HG03196 (cell line): ENCODE results near the gene RBM18.

Experiments used
- ATAC-seq: cut with Tn5 transposase; IDR thresholded peaks from one replicate; pipeline ENCODE4 v1.9.1; 2021; ENCODE audit not compliant: unreplicated experiment

Gene RBM18

GRCh38 chr9:122206118-122207046 lies 58.3 kb downstream of the RBM18 start:
- ATAC-seq = no peak

GRCh38 chr9:122205176-122205575 lies 59.5 kb downstream of the RBM18 start:
- no peak for ATAC-seq

GRCh38 chr9:122204491-122204890 lies 60.1 kb downstream of the RBM18 start:
- ATAC-seq = no peak

GRCh38 chr9:122204055-122204454 lies 60.6 kb downstream of the RBM18 start:
- no peak for ATAC-seq

GRCh38 chr9:122202111-122202510 lies 62.5 kb downstream of the RBM18 start:
- no peak for ATAC-seq

GRCh38 chr9:122201641-122202040 lies 63.0 kb downstream of the RBM18 start:
- ATAC-seq = no peak

- ATAC-seq = no peak
Measured at GRCh38 chr9:122200960-122201595, 63.6 kb downstream of the RBM18 start.

- ATAC-seq = no peak
Measured at GRCh38 chr9:122197882-122198281, 66.8 kb downstream of the RBM18 start.

GRCh38 chr9:122197426-122197825 lies 67.2 kb downstream of the RBM18 start:
- no peak for ATAC-seq

GRCh38 chr9:122195875-122196274 lies 68.8 kb downstream of the RBM18 start:
- no peak for ATAC-seq

- ATAC-seq = no peak
Measured at GRCh38 chr9:122193651-122194050, 71.0 kb downstream of the RBM18 start.

- no peak for ATAC-seq
Measured at GRCh38 chr9:122192914-122193525, 71.6 kb downstream of the RBM18 start.

GRCh38 chr9:122192261-122192875 lies 72.3 kb downstream of the RBM18 start:
- no peak for ATAC-seq

- ATAC-seq = no peak
Measured at GRCh38 chr9:122191584-122191983, 73.1 kb downstream of the RBM18 start.

- ATAC-seq = no peak
Measured at GRCh38 chr9:122190597-122191381, 73.9 kb downstream of the RBM18 start.

- ATAC-seq = no peak
Measured at GRCh38 chr9:122188369-122188768, 76.3 kb downstream of the RBM18 start.
